IMR-90 (cell line): Measurements from ENCODE around the gene TMED8. TPM values are rescaled to one million over a fixed set of nuclear protein-coding genes. Genes with fewer than 3 reads are reported as not detected.

ENCODE experiments used
- ATAC-seq: fragments of 200-7000 bp; cut with Tn5 transposase; 2 replicates; pipeline ENCODE4 v1.9.1; 2020; ENCODE audit warnings: low read depth, mild to moderate bottlenecking, moderate library complexity
- BruUV-seq: library from RNA; stranded (reverse); fragments of 400-500 nt; replicated peaks from 2 replicates; lab custom pipeline; 2021; lab: Mats Ljungman, UMichigan
- CTCF ChIA-PET: fragments of 300-600 bp; formaldehyde crosslinking; extraction: SDS; loops from one replicate; lab custom pipeline; 2021; ENCODE audit warnings: antibody characterized with exemption; lab: Yijun Ruan, JAX
- POLR2A ChIA-PET: fragments of 300-600 bp; sonication (Branson Sonifier 250); formaldehyde crosslinking; loops from one replicate; lab custom pipeline; 2022; ENCODE audit warnings: antibody characterized with exemption; ENCODE audit not compliant: unreplicated experiment; lab: Charles Lee
- DNase-seq: peaks from one replicate; pipeline ENCODE4 v3.0.0; 2013
- H2AFZ ChIP-seq: replicated peaks from 2 replicates; pipeline ENCODE3; 2013; ENCODE audit warnings: low read length, mild to moderate bottlenecking; ENCODE audit not compliant: poor library complexity
- H2AK5ac ChIP-seq: 2 replicates; pipeline ENCODE4 v1.6.1; 2013; ENCODE audit warnings: low read depth, low read length, inconsistent platforms
- H2AK9ac ChIP-seq: replicated peaks from 2 replicates; pipeline ENCODE3; 2013; ENCODE audit warnings: mild to moderate bottlenecking, low read depth, low read length, moderate library complexity; ENCODE audit not compliant: poor library complexity
- H2BK120ac ChIP-seq: 2 replicates; pipeline ENCODE4 v1.6.1; 2013; ENCODE audit warnings: low read depth, low read length, inconsistent platforms
- H2BK15ac ChIP-seq: 3 replicates; pipeline ENCODE4 v1.6.1; 2013; ENCODE audit warnings: low read depth, low read length, inconsistent platforms
- H2BK20ac ChIP-seq: 2 replicates; pipeline ENCODE4 v1.6.1; 2013; ENCODE audit warnings: low read depth, mild to moderate bottlenecking, inconsistent platforms, low read length, moderate library complexity
- H2BK5ac ChIP-seq: 2 replicates; pipeline ENCODE4 v1.6.1; 2013; ENCODE audit warnings: mild to moderate bottlenecking, low read depth, low read length, inconsistent platforms; ENCODE audit not compliant: poor library complexity, severe bottlenecking
- H3K14ac ChIP-seq: replicated peaks from 2 replicates; pipeline ENCODE4 v1.6.1; 2013; ENCODE audit warnings: low read depth, low read length, inconsistent platforms
- H3K18ac ChIP-seq: 2 replicates; pipeline ENCODE4 v1.6.1; 2013; ENCODE audit warnings: low read depth, low read length, control low read depth
- H3K23ac ChIP-seq: 2 replicates; pipeline ENCODE4 v1.6.1; 2013; ENCODE audit warnings: low read depth, low read length, inconsistent platforms
- H3K27ac ChIP-seq: 2 replicates; pipeline ENCODE4 v1.5.1; 2013; ENCODE audit warnings: mild to moderate bottlenecking, control low read depth, low read length; ENCODE audit not compliant: insufficient read depth
- H3K27me3 ChIP-seq: 2 replicates; pipeline ENCODE4 v1.6.1; 2013; ENCODE audit warnings: low read length; ENCODE audit not compliant: control insufficient read depth, insufficient read depth
- H3K36me3 ChIP-seq: 2 replicates; pipeline ENCODE4 v1.6.1; 2013; ENCODE audit warnings: low read length, mixed read lengths; ENCODE audit not compliant: control insufficient read depth, insufficient read depth
- H3K4ac ChIP-seq: 2 replicates; pipeline ENCODE4 v1.6.1; 2013; ENCODE audit warnings: low read depth, low read length, inconsistent platforms
- H3K4me1 ChIP-seq: 2 replicates; pipeline ENCODE4 v1.6.1; 2013; ENCODE audit warnings: low read length, mixed read lengths; ENCODE audit not compliant: control insufficient read depth, insufficient read depth
- H3K4me2 ChIP-seq: 2 replicates; pipeline ENCODE4 v1.6.1; 2013; ENCODE audit warnings: low read depth, mild to moderate bottlenecking, control low read depth, low read length, moderate library complexity
- H3K4me3 ChIP-seq: 2 replicates; pipeline ENCODE4 v1.5.1; 2013; ENCODE audit warnings: low read depth, mild to moderate bottlenecking, control low read depth, low read length, moderate library complexity; ENCODE audit not compliant: insufficient read depth
- H3K56ac ChIP-seq: 2 replicates; pipeline ENCODE4 v1.6.1; 2013; ENCODE audit warnings: low read length, inconsistent platforms; ENCODE audit not compliant: insufficient read depth; ENCODE audit errors: extremely low read depth
- H3K79me1 ChIP-seq, 2 experiments: 2 replicates each; pipeline ENCODE4 v1.6.1; 2013; ENCODE audit warnings: low read length in 2 of 2, inconsistent platforms in 1 of 2, low read depth in 1 of 2
- H3K9ac ChIP-seq: 2 replicates; pipeline ENCODE4 v1.6.1; 2013; ENCODE audit warnings: low read depth, low read length, control low read depth
- H3K9me1 ChIP-seq: 2 replicates; pipeline ENCODE4 v1.6.1; 2013; ENCODE audit warnings: low read length, inconsistent platforms; ENCODE audit not compliant: insufficient read depth
- H3K9me3 ChIP-seq: 2 replicates; pipeline ENCODE4 v1.6.1; 2013; ENCODE audit warnings: low read length; ENCODE audit not compliant: control insufficient read depth, insufficient read depth
- H4K20me1 ChIP-seq: 2 replicates; pipeline ENCODE4 v1.6.1; 2013; ENCODE audit warnings: low read length, inconsistent platforms; ENCODE audit not compliant: insufficient read depth
- H4K5ac ChIP-seq: 2 replicates; pipeline ENCODE4 v1.6.1; 2013; ENCODE audit warnings: mild to moderate bottlenecking, low read depth, low read length, control low read depth
- H4K8ac ChIP-seq, 2 experiments: 2 replicates each; pipeline ENCODE4 v1.6.1; 2013; ENCODE audit warnings: low read depth in 2 of 2, low read length in 2 of 2, control low read depth in 1 of 2, inconsistent platforms in 1 of 2
- H4K91ac ChIP-seq: 2 replicates; pipeline ENCODE4 v1.6.1; 2013; ENCODE audit warnings: low read depth, low read length, inconsistent platforms; ENCODE audit not compliant: insufficient read depth
- CEBPB ChIP-seq: IDR thresholded peaks from 2 replicates; pipeline ENCODE4 v1.6.1; 2012; ENCODE audit warnings: low read depth, low read length, improper control_type of control experiment
- CHD1 ChIP-seq: IDR thresholded peaks from 2 replicates; pipeline ENCODE4 v1.6.1; 2012; ENCODE audit warnings: low read depth, low read length, improper control_type of control experiment
- CTCF ChIP-seq: conservative IDR thresholded peaks from 2 replicates; pipeline ENCODE4 v1.5.1; 2012; ENCODE audit warnings: mild to moderate bottlenecking, low read depth, low read length, improper control_type of control experiment
- FOS ChIP-seq: fragments of 150-350 bp; IDR thresholded peaks from 2 replicates; pipeline ENCODE4 v1.6.1; 2016; ENCODE audit warnings: low read depth, low read length
- MAFK ChIP-seq: IDR thresholded peaks from 2 replicates; pipeline ENCODE4 v1.6.1; 2012; ENCODE audit warnings: low read depth, low read length, improper control_type of control experiment
- MAZ ChIP-seq: IDR thresholded peaks from 2 replicates; pipeline ENCODE4 v1.6.1; 2012; ENCODE audit warnings: low read depth, mild to moderate bottlenecking, low read length, improper control_type of control experiment, moderate library complexity, borderline replicate concordance
- MXI1 ChIP-seq: IDR thresholded peaks from 2 replicates; pipeline ENCODE4 v1.6.1; 2012; ENCODE audit warnings: low read depth, mild to moderate bottlenecking, low read length, moderate library complexity, borderline replicate concordance
- NFE2L2 ChIP-seq: fragments of 150-350 bp; IDR thresholded peaks from 2 replicates; pipeline ENCODE4 v1.6.1; 2016; ENCODE audit warnings: low read depth, mild to moderate bottlenecking, low read length
- POLR2A ChIP-seq: IDR thresholded peaks from 2 replicates; pipeline ENCODE4 v1.6.1; 2012; ENCODE audit warnings: mild to moderate bottlenecking, low read depth, low read length
- RCOR1 ChIP-seq: IDR thresholded peaks from 2 replicates; pipeline ENCODE4 v1.6.1; 2012; ENCODE audit warnings: mild to moderate bottlenecking, low read length, improper control_type of control experiment; ENCODE audit not compliant: insufficient replicate concordance
- RFX5 ChIP-seq: IDR thresholded peaks from 2 replicates; pipeline ENCODE4 v1.8.0; 2012; ENCODE audit warnings: low read depth, mild to moderate bottlenecking, low read length, moderate library complexity
- SMC3 ChIP-seq: fragments of 150-350 bp; IDR thresholded peaks from 2 replicates; pipeline ENCODE4 v1.6.1; 2016; ENCODE audit warnings: low read depth, mild to moderate bottlenecking, antibody characterized with exemption, low read length, moderate library complexity
- WGBS, 2 experiments: methylation state at CpG; one replicate each; pipeline versions ENCODE4 v1.1.5 to v1.1.7; 2013; ENCODE audit warnings: missing lambda C conversion rate in 2 of 2; ENCODE audit not compliant: insufficient read length in 1 of 2; ENCODE audit errors: extremely low coverage in 2 of 2; 5-methylcytosine and 5-hydroxymethylcytosine counted together
- dilution Hi-C: fragments of 300-500 bp; cut with HindIII; formaldehyde crosslinking; loops from one replicate; pipeline ENCODE4 v1.14.3; 2018; ENCODE audit warnings: low sequenced_read_pairs; ENCODE audit not compliant: unreplicated experiment
- in situ Hi-C: fragments of 300-500 bp; cut with MboI; formaldehyde crosslinking; loops from 3 replicates; pipeline ENCODE4 v1.14.3; 2019; ENCODE audit warnings: low sequenced_read_pairs, inconsistent platforms, mixed read lengths
- intact Hi-C: fragments of 100-400 bp; cut with micrococcal nuclease; formaldehyde crosslinking; loops from 2 replicates; pipeline ENCODE4 v1.10.0; 2022
- polyA plus RNA-seq, 3 experiments: library from polyadenylated mRNA; depleted of rRNA; stranded (reverse); fragments of >200 nt; gene quantifications; 2 replicates each; pipeline ENCODE4 v1.2.3, GENCODE V29; 2012; ENCODE audit warnings: low replicate concordance in 1 of 3
- total RNA-seq: library from RNA; depleted of rRNA; stranded (reverse); fragments of >200 nt; gene quantifications from 2 replicates; pipeline ENCODE4 v1.2.3, GENCODE V29; 2012

Gene TMED8
- total and polyA plus RNA-seq, 2 of the 4 experiments (the other 2 are of a cell fraction) = 2.2 to 5.0 TPM

GRCh38 chr14:77356899-77357298 lies 20.0 kb downstream of the TMED8 start:
- Histone ChIP-seq H3K4me2 (no peak overlapping the region), H3K23ac (no peak overlapping the region), H2BK120ac (no peak overlapping the region), H4K20me1 (no peaks in the 10 kb centered on the region), H3K18ac (no peak overlapping the region), H2AFZ (no peak overlapping the region), H4K8ac (no peak overlapping the region), H2BK15ac (no peak overlapping the region), H2BK5ac (no peak overlapping the region), H3K27ac (no peak overlapping the region), H3K9me1 (no peaks in the 10 kb centered on the region), H3K36me3 (no peaks in the 10 kb centered on the region), H3K9me3 (no peaks in the 10 kb centered on the region), H3K14ac (no peak overlapping the region), H3K4me3 (no peak overlapping the region), H3K79me1 (no peaks in the 10 kb centered on the region; a peak in 1 of 4 replicates), H2AK9ac (no peak overlapping the region), H2AK5ac (no peak overlapping the region), H3K27me3 (no peaks in the 10 kb centered on the region), H3K4me1 (no peaks in the 10 kb centered on the region; the same call in 1 of the 2 replicates), H3K9ac (no peak overlapping the region), H4K91ac (no peak overlapping the region), H3K4ac (no peak overlapping the region), H4K5ac (no peak overlapping the region), H3K56ac (no peak overlapping the region), H2BK20ac (no peak overlapping the region)
- DNase-seq (no peak), ATAC-seq (no peak)
- dilution Hi-C loops (no loop called here), intact Hi-C loops (no loop called here), in situ Hi-C loops (no loop called here)
- no CpG with 5 or more reads among the region's 4 CpGs for WGBS, 2 experiments
- ChIA-PET POLR2A (interaction anchor here (0.9 kb wide), 1 partner anchor 20 kb away, joined by 3 read pairs; the partner anchor contains the start of genes SAMD15 and TMED8), CTCF (no interaction called here)
- BruUV-seq = no TSS peak
- TF ChIP-seq NFE2L2 (no peak), POLR2A (no peak), CTCF (no peak), SMC3 (no peak), MAZ (no peak), CEBPB (no peak), RFX5 (no peak), MAFK (no peak), RCOR1 (no peak), FOS (no peak), CHD1 (no peak), MXI1 (no peak)
